Measurements from ENCODE around the gene NFIX. TPM values are rescaled to one million over a fixed set of nuclear protein-coding genes. Genes with fewer than 3 reads are reported as not detected.
A peak's percentile ranks its signal among the peaks of the same experiment; 100 is the strongest.

Gene NFIX
- total RNA-seq, 2 donors from 2014 or later = 70.9 to 73.8 TPM

GRCh38 chr19:13091400-13092157 lies 96.3 kb downstream of the NFIX start:
- Histone ChIP-seq H3K27ac (peak overlapping the region; percentile 7), H3K9ac (ENCODE audit: low read depth in 2 of 2, low read length in 2 of 2) (no peak overlapping the region), H3K9me3 (no peaks in the 10 kb centered on the region), H3K4me3 (no peak overlapping the region), H3K36me3 (no peaks in the 10 kb centered on the region), H3K4me1 (peaks cover 10% of the 10 kb centered on the region), H3K27me3 (no peaks in the 10 kb centered on the region)
- no peak for DNase-seq
- intact Hi-C loops (cut with DNase I) = loop anchor here (2.0 to 10.0 kb wide), 2 partner anchors 57 to 113 kb away; no protein-coding TSS in a partner anchor
- no peak for TF ChIP-seq CTCF (IDR thresholded peaks at IDR 0.05)

- Histone ChIP-seq H3K36me3 (no peaks in the 10 kb centered on the region), H3K9me3 (no peaks in the 10 kb centered on the region), H3K9ac (ENCODE audit: low read depth in 2 of 2, low read length in 2 of 2) (no peak overlapping the region), H3K27ac (peak overlapping the region; percentile 7), H3K27me3 (no peaks in the 10 kb centered on the region), H3K4me1 (peaks cover 10% of the 10 kb centered on the region), H3K4me3 (no peak overlapping the region)
- intact Hi-C loops (cut with DNase I) = loop anchor here (2.0 to 10.0 kb wide), 2 partner anchors 57 to 113 kb away; no protein-coding TSS in a partner anchor
- TF ChIP-seq CTCF (IDR thresholded peaks at IDR 0.05) = no peak
- no peak for DNase-seq
Observed at GRCh38 chr19:13092158-13092543, 96.9 kb downstream of the NFIX start.

- no peak for DNase-seq
- no peaks in the 10 kb centered on the region for H3K36me3 ChIP-seq
- peaks cover 10% of the 10 kb centered on the region for H3K4me1 ChIP-seq
- TF ChIP-seq CTCF (IDR thresholded peaks at IDR 0.05) = no peak
- no peak overlapping the region for H3K9ac ChIP-seq (ENCODE audit: low read depth in 2 of 2, low read length in 2 of 2)
- intact Hi-C loops (cut with DNase I) = loop anchor here (2.0 to 10.0 kb wide), 2 partner anchors 58 to 114 kb away; no protein-coding TSS in a partner anchor
- H3K4me3 ChIP-seq = no peak overlapping the region
- H3K27ac ChIP-seq = no peak overlapping the region
- H3K9me3 ChIP-seq = no peaks in the 10 kb centered on the region
- H3K27me3 ChIP-seq = no peaks in the 10 kb centered on the region
Observed at GRCh38 chr19:13092606-13093235, 97.4 kb downstream of the NFIX start.

GRCh38 chr19:13093407-13094105 lies 98.3 kb downstream of the NFIX start:
- peaks cover 10% of the 10 kb centered on the region for H3K4me1 ChIP-seq
- no peaks in the 10 kb centered on the region for H3K27me3 ChIP-seq

More at GRCh38 chr19:13093407-13094105, 98.3 kb downstream of the NFIX start:
- Histone ChIP-seq H3K9ac (ENCODE audit: low read depth in 2 of 2, low read length in 2 of 2) (peak overlapping the region in 1 of 2 donors; percentile 14), H3K4me3 (no peak overlapping the region), H3K36me3 (no peaks in the 10 kb centered on the region), H3K27ac (no peak overlapping the region), H3K9me3 (no peaks in the 10 kb centered on the region)
- TF ChIP-seq CTCF (IDR thresholded peaks at IDR 0.05) = peak; percentile 92
- intact Hi-C loops (cut with DNase I) = loop anchor here (2.0 to 10.0 kb wide), 2 partner anchors 59 to 115 kb away; no protein-coding TSS in a partner anchor
- DNase-seq = peak; percentile 86

Data from colonic mucosa (tissue), 4 donors.